IPS-18a (cell line): Measurements from ENCODE around the gene LETM1.

ENCODE experiments used
- H3K27ac ChIP-seq: one replicate; pipeline ENCODE4 v1.5.1; 2013; ENCODE audit warnings: low read length
- H3K27me3 ChIP-seq: one replicate; pipeline ENCODE4 v1.6.1; 2013; ENCODE audit warnings: mild to moderate bottlenecking, low read length; ENCODE audit not compliant: control insufficient read depth, insufficient read depth
- H3K36me3 ChIP-seq: one replicate; pipeline ENCODE4 v1.6.1; 2013; ENCODE audit warnings: low read depth, low read length; ENCODE audit not compliant: control insufficient read depth
- H3K4me1 ChIP-seq: one replicate; pipeline ENCODE4 v1.6.1; 2013; ENCODE audit warnings: low read depth, low read length; ENCODE audit not compliant: control insufficient read depth
- H3K4me3 ChIP-seq: one replicate; pipeline ENCODE4 v1.5.1; 2013; ENCODE audit warnings: low read length
- H3K9ac ChIP-seq: one replicate; pipeline ENCODE4 v1.6.1; 2013; ENCODE audit warnings: mild to moderate bottlenecking, low read length, moderate library complexity
- H3K9me3 ChIP-seq: one replicate; pipeline ENCODE4 v1.6.1; 2013; ENCODE audit warnings: low read depth, low read length; ENCODE audit not compliant: control insufficient read depth

The LETM1 gene

DNA sequence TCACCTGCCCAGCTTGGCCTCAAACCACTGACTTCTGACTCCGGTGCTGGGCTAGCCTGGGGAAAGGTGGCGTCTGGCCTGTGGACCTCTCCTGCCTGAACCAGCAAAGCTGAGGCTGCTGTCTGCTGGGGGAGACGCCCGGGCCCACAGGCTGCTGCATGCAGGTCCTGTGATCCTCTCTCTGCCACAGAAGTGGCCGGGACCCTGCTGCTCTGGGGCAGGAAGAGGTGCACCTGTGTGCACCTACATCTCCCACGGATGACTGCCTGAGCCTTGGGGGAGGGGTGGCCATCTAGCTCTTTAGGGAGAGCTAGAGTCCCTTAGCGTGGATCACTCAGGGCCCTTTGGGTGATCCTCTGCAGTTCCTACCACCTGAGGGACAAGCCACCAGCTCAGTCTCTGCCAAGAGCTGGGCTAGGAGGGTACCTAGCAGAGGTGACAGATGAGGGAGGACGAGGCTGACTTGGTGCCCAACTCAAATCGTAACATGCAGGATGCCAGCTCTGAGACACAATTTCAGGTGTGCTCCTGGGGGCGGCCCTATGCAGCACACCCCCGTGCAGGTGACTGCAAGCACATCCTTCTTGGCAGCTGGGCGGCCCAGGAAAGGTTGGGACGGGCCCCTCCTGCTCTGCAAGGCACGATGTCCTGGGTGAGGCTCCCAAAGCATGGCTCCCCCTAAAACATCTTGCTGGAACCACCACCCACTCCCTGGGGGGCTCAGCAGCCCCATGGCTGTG lies 22.5 kb downstream of the LETM1 start:
- Histone ChIP-seq H3K27ac (no peak overlapping the region), H3K4me3 (no peak overlapping the region), H3K9me3 (no peaks in the 10 kb centered on the region), H3K36me3 (peaks cover 39% of the 10 kb centered on the region), H3K4me1 (peaks cover 7% of the 10 kb centered on the region), H3K27me3 (no peaks in the 10 kb centered on the region), H3K9ac (no peak overlapping the region)

DNA sequence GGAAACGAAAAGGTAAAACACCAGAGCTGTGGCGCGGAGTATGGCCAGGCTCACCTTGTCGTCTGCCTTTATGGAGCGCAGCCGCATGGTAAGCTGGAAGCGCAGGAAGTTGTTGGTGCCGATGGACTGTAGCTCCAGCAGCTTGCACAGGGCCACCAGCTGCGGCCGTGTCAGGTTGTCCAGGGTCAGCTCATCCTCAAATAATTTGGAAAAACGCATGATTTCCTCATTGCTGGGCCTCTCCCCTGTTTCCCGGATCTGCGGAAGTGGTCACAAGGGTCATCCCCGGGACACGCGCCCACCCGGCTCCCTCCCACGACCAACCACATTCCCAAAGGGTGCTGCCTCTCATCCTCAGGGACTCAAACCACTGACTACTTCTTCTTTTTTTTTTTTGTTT lies 23.3 kb downstream of the LETM1 start:
- Histone ChIP-seq H3K27me3 (no peaks in the 10 kb centered on the region), H3K9ac (no peak overlapping the region), H3K36me3 (peaks cover 36% of the 10 kb centered on the region), H3K4me3 (no peak overlapping the region), H3K9me3 (no peaks in the 10 kb centered on the region), H3K4me1 (peaks cover 7% of the 10 kb centered on the region), H3K27ac (no peak overlapping the region)

DNA sequence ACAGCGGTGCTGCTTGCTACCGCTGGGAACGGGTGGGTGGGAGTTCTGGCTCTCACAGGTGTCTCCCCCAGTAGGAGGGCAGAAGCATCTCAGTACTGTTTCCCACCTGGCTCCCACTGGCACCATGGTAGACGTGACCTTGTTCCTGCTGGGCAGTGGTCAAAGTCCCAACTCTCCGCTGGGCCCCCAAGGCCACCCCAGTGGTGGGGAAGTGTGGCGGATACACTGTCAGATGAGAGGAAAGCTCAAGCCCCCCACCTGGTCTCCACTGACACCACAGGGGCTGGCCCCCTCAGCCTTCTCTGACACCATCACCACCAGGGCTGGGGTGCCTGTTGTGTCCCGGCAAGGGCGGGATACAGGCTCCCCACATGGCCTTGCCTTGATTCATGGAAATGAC lies 24.6 kb downstream of the LETM1 start:
- Histone ChIP-seq H3K9ac (no peak overlapping the region), H3K27ac (no peak overlapping the region), H3K4me3 (no peak overlapping the region), H3K27me3 (no peaks in the 10 kb centered on the region), H3K4me1 (peaks cover 7% of the 10 kb centered on the region), H3K36me3 (peaks cover 30% of the 10 kb centered on the region), H3K9me3 (no peaks in the 10 kb centered on the region)

DNA sequence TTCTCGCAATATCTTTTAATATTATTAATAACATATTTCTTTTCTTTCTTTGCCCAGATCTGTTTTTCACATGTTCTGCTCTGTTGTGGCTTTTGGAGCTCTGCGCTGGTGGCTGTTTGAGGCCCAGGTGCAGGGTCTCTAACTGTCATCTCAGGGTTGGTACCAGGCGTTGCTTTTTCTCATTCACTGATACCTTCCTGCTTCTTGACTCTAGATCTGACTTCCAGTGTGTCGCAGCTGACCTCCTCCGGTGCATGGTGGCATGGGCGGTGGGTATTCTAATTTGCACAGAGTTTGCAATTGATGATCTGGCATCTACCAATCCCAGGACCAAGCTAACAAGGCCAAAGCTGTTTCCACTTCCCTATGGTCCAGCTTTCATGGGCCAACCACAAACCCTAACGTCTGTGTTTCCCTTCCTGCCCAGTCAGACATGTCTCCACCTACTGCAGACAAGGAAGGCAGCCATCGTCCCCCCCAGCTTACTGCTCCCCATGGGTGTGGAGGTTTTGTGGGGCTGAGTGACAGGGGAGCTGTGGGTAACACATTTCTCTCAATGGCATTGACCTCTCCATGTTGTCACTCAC lies 25.2 kb downstream of the LETM1 start:
- no peaks in the 10 kb centered on the region for H3K9me3 ChIP-seq
- peaks cover 32% of the 10 kb centered on the region for H3K36me3 ChIP-seq
- H3K27ac ChIP-seq = no peak overlapping the region
- H3K27me3 ChIP-seq = no peaks in the 10 kb centered on the region
- H3K4me1 ChIP-seq = peaks cover 7% of the 10 kb centered on the region
- H3K9ac ChIP-seq = no peak overlapping the region
- H3K4me3 ChIP-seq = no peak overlapping the region

DNA sequence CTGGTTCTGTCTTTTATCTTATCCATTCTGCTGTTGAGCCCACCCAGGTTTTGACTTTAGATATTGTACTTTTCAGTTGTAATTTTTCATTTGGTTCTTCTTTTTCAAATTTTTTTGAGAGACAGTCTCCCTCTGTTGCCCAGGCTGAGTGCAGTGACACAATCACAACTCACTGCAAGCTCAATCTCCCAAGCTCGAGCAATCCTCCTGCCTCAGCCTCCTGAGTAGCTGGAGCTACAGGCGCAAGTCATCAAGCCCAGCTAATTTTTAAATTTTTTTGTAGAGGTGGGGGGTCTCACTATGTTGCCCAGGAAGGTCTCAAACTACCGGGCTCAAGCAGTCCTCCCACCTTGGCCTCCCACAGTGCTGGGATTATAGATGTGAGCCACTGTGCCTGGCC lies 25.7 kb downstream of the LETM1 start:
- H3K36me3 ChIP-seq = peaks cover 32% of the 10 kb centered on the region
- H3K9ac ChIP-seq = no peak overlapping the region
- no peaks in the 10 kb centered on the region for H3K9me3 ChIP-seq
- H3K4me3 ChIP-seq = no peak overlapping the region
- H3K27me3 ChIP-seq = no peaks in the 10 kb centered on the region
- peaks cover 7% of the 10 kb centered on the region for H3K4me1 ChIP-seq
- H3K27ac ChIP-seq = no peak overlapping the region

DNA sequence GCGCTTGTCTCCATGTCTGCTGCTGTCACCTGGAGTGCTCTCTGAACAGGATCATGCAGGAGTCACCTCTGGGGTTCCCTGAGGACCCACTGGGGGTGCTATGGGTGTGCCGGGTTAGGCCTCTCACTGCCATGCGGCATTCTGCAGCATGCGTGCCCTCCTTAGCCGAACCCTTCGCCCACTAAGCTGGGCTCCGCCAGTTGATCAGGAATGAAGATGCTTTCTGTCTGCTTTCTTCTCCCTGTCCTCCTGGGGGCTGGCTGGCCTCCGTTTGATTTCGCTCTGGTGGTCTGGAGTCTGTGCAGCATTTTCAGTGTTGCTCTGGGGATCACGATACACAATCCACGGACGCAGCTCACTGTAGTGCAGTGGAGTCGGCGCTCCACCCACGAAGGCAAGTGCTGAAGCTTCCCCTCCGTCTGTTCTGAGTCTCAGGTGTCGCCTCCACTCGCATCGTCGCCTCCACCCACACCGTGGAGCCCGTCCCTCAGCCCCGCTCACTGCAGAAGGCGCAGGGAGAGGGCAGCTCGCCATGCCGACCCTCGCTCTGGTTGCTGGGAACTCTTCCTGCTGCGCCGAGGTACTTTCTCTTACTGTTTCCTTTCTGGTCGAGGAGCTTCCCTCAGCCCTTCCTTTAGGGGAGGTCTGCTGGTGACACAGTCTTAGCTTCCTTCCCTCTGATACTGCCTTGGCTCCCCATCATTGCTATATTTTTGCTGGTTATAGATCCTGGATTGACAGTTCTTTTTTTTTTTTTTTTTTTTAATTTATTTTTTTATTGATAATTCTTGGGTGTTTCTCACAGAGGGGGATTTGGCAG lies 29.2 kb downstream of the LETM1 start:
- no peaks in the 10 kb centered on the region for H3K27me3 ChIP-seq
- no peak overlapping the region for H3K9ac ChIP-seq
- peaks cover 33% of the 10 kb centered on the region for H3K36me3 ChIP-seq
- no peak overlapping the region for H3K4me3 ChIP-seq
- peaks cover 7% of the 10 kb centered on the region for H3K4me1 ChIP-seq
- H3K27ac ChIP-seq = no peak overlapping the region
- H3K9me3 ChIP-seq = no peaks in the 10 kb centered on the region

DNA sequence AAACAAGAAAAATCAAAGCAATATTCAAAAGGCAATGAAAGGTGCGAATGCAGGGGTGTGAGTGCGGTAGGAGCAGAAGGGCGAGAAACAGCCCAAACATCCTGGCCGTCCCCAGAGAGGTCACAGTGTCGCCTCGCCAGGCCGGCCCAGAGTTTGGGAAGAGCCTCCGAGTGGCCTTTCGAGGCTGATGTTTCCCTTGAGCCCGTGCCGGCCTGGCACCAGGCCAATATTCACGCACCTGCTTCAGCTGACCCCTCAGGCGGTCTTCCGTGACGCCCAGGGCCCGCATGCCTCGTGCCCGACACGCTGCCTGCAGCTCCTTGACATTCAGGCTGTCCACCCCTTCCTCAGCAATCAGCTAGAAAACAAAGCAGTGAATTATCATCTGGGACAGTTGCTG lies 30.6 kb downstream of the LETM1 start:
- Histone ChIP-seq H3K4me3 (no peak overlapping the region), H3K4me1 (peaks cover 7% of the 10 kb centered on the region), H3K9ac (no peak overlapping the region), H3K36me3 (peaks cover 29% of the 10 kb centered on the region), H3K27me3 (no peaks in the 10 kb centered on the region), H3K27ac (no peak overlapping the region), H3K9me3 (no peaks in the 10 kb centered on the region)

DNA sequence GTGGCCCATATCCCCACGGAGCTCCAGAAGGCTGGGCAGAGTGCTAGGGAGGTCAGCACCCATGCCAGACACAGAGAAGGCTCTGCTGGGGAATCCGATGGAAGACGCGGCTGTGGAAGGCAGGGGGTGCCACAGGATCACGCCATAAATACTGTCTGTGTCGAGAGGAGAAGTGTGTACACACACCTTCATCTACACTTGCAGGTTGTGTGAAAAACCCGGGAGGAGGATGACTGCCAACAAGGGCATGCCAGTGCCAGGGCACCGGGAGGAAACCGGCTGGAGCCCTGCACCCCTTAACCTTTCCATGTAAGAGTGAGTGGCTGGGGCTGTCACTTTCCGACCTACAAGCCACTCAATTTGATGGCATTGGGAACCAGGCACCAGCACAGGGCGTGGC lies 31.2 kb downstream of the LETM1 start:
- Histone ChIP-seq H3K27me3 (no peaks in the 10 kb centered on the region), H3K9ac (no peak overlapping the region), H3K4me3 (no peak overlapping the region), H3K27ac (no peak overlapping the region), H3K4me1 (peaks cover 4% of the 10 kb centered on the region), H3K36me3 (peaks cover 29% of the 10 kb centered on the region), H3K9me3 (no peaks in the 10 kb centered on the region)

DNA sequence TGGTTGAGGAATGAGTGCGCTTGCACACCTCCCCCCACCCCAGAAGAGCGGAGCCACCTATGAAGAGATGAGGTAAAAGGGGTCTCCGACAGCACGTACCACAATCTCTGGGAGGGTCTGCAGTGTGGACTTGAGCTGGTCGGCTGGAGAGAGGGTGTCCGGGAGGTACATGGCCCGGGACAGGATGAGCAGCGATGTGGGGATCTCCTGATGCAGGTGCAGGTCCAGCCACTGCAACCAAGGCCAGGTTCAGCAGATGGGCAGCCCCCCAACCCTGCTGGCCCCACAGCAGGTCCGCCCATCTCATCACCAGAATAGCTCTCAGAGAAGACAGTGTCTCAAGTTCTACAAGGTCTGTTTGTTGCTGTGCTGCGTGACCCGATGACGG lies 32.4 kb downstream of the LETM1 start:
- Histone ChIP-seq H3K4me1 (no peaks in the 10 kb centered on the region), H3K9me3 (no peaks in the 10 kb centered on the region), H3K9ac (no peak overlapping the region), H3K27me3 (no peaks in the 10 kb centered on the region), H3K4me3 (no peak overlapping the region), H3K27ac (no peak overlapping the region), H3K36me3 (peaks cover 39% of the 10 kb centered on the region)

DNA sequence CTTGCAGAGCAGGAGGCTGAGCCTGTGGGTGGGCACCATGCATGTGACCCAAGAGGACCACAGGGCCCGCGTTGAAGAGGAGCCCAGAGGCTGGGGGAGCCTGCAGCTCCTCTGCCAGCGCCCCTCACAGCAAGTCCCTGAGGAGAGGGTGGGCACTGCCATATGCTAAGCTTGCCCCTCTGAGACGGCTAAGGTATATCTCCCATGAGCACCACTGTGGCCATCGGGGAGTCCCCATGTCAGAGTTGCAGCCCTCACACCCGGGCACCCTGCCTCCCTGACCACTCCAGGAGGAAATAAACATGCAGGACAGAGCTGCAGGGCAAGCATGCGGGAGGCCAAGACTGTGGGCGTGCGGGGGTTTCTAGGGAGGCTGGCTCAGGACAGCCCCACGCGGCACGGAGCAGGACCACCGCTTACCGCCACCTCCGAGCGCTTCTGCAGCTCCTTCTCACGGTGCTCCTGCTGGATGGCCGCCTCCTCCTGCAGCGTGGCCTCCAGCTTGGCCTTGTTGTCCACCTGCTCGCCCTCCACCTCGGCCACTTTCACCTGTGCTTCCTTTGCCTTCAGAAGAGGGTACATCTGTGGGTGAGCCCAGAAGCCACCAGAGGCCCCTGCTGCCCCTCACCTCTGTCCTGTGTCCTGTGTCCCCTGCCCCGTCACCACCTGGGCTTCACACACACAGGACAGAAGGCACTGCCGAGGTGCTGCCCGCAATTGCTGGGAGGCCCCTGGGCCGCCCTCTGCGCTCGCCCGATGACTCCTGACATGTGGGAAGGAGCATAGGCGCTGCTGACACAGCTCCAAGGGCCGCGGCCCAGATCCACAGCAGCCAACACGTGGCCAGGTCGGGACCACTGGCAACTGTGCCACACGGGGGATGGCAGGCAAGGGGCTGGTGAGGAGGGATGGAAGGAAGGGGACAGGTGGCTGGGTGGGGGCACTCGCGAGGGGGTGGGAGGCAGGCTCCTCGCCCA lies 33.1 kb downstream of the LETM1 start:
- Histone ChIP-seq H3K36me3 (peaks cover 39% of the 10 kb centered on the region), H3K27me3 (no peaks in the 10 kb centered on the region), H3K4me1 (no peaks in the 10 kb centered on the region), H3K4me3 (no peak overlapping the region), H3K27ac (no peak overlapping the region), H3K9me3 (no peaks in the 10 kb centered on the region), H3K9ac (no peak overlapping the region)
